Progenitor cell of endocrine pancreas (in vitro differentiated cells): ENCODE measurements around the gene ANKRD45. TPM values are rescaled to one million over a fixed set of nuclear protein-coding genes. Genes with fewer than 3 reads are reported as not detected.
A peak's percentile ranks its signal among the peaks of the same experiment; 100 is the strongest.

Experiments used
- DNase-seq: peaks from one replicate; pipeline ENCODE4 v3.0.0; 2021; ENCODE audit warnings: low spot score; ENCODE audit not compliant: unreplicated experiment
- H3K27ac Mint-ChIP-seq: 2 replicates; pipeline ENCODE4 v1.8.0; 2021; ENCODE audit warnings: mild to moderate bottlenecking, moderate library complexity, mixed read lengths
- H3K27me3 Mint-ChIP-seq: 2 replicates; pipeline ENCODE4 v1.8.0; 2021; ENCODE audit warnings: mixed read lengths
- H3K36me3 Mint-ChIP-seq: 2 replicates; pipeline ENCODE4 v1.8.0; 2022; ENCODE audit warnings: mixed read lengths; ENCODE audit not compliant: insufficient read depth
- H3K4me1 Mint-ChIP-seq: 2 replicates; pipeline ENCODE4 v1.8.0; 2021; ENCODE audit warnings: low read depth, mixed read lengths
- H3K4me3 Mint-ChIP-seq: 2 replicates; pipeline ENCODE4 v1.8.0; 2021; ENCODE audit warnings: low read depth, mild to moderate bottlenecking, moderate library complexity, mixed read lengths
- H3K9me3 Mint-ChIP-seq: 2 replicates; pipeline ENCODE4 v1.8.0; 2021; ENCODE audit warnings: low read depth, mixed read lengths
- long read RNA-seq: library from polyadenylated mRNA; unstranded; transcript quantifications from one replicate; pipeline ENCODE4 v2.0.0, GENCODE V29; 2020
- total RNA-seq: library from RNA; stranded (reverse); gene quantifications from 2 replicates; pipeline ENCODE4 v1.2.1, GENCODE V29; 2021
- TF ChIP-seq, protein P1 (sequence below): fragments of 200-600 bp; sonication (generic); IDR thresholded peaks from one replicate; pipeline ENCODE4 v1.5.0; 2021; ENCODE audit warnings: antibody characterized with exemption, mild to moderate bottlenecking; ENCODE audit not compliant: unreplicated experiment

Gene ANKRD45, protein sequence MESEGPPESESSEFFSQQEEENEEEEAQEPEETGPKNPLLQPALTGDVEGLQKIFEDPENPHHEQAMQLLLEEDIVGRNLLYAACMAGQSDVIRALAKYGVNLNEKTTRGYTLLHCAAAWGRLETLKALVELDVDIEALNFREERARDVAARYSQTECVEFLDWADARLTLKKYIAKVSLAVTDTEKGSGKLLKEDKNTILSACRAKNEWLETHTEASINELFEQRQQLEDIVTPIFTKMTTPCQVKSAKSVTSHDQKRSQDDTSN
- total RNA-seq: 1.2 and 1.5 TPM in 2 replicates
- long read RNA-seq, partial matches to known transcripts: 0 of 3 reads
- long read RNA-seq, other reads (novel, unspliced or antisense): 1 of 3 reads

DNA sequence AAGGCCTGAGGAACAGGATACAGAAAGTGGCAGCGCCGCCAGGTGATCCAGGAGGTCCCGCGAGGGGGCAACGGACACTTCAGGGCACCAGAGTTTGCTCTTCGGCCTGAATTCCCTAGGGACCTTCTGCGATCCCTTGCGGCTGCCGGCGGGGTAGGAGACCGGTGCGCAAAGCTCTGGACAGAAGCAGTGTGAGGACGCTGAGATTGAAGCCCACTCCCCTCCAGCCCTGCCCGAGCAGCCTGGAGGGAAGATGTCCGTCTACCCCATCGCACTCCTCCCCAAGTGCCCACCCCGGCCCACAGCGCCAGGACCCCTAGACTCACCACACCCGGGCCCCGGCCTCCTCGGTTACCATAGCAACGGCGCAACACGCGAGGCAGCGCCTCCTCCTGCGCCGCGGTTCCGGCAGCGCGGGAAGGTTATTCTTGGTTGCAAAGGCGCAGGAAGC lies at the start of gene ANKRD45:
ANKRD45 (minus strand) TSS at position 361 of the 451 bp plus-strand sequence. CDS start 10,433 bp downstream, outside the sequence.
- Mint-ChIP-seq H3K4me1 (peaks cover 3% of the 10 kb centered on the region), H3K9me3 (no peaks in the 10 kb centered on the region), H3K27me3 (peaks cover 6% of the 10 kb centered on the region), H3K36me3 (no peaks in the 10 kb centered on the region), H3K4me3 (peak within 1 kb of the TSS; percentile 76), H3K27ac (peak within 1 kb of the TSS; percentile 87)
- DNase-seq: peak; percentile 39
- TF ChIP-seq, protein P1, sequence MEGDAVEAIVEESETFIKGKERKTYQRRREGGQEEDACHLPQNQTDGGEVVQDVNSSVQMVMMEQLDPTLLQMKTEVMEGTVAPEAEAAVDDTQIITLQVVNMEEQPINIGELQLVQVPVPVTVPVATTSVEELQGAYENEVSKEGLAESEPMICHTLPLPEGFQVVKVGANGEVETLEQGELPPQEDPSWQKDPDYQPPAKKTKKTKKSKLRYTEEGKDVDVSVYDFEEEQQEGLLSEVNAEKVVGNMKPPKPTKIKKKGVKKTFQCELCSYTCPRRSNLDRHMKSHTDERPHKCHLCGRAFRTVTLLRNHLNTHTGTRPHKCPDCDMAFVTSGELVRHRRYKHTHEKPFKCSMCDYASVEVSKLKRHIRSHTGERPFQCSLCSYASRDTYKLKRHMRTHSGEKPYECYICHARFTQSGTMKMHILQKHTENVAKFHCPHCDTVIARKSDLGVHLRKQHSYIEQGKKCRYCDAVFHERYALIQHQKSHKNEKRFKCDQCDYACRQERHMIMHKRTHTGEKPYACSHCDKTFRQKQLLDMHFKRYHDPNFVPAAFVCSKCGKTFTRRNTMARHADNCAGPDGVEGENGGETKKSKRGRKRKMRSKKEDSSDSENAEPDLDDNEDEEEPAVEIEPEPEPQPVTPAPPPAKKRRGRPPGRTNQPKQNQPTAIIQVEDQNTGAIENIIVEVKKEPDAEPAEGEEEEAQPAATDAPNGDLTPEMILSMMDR: peak; percentile 21

DNA sequence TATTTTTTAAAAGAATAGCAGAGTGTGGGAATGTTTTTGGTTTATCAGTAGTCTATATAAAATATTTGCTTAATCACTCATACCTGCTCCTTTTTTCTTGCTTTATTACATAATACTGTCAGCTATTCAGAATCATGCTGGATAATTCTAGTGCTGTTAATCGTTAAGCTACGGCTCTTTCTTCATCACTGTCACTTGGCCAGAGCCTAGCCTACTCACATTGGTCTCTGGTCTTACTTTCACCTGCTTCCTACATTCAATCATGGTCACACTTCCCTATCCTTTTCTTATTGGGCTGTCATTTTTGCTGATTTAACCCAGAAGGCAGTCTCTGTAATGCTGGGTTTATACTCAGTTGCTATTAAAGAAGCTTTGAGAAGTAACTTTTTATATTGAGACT lies 47.6 kb upstream of the ANKRD45 start:
- Mint-ChIP-seq H3K9me3 (no peaks in the 10 kb centered on the region), H3K27ac (peak overlapping the region; percentile 6), H3K27me3 (no peaks in the 10 kb centered on the region), H3K4me1 (peaks cover 15% of the 10 kb centered on the region), H3K36me3 (peaks cover 8% of the 10 kb centered on the region), H3K4me3 (peak overlapping the region; percentile 29)
- no peak for DNase-seq
- TF ChIP-seq, protein P1: no peak

DNA sequence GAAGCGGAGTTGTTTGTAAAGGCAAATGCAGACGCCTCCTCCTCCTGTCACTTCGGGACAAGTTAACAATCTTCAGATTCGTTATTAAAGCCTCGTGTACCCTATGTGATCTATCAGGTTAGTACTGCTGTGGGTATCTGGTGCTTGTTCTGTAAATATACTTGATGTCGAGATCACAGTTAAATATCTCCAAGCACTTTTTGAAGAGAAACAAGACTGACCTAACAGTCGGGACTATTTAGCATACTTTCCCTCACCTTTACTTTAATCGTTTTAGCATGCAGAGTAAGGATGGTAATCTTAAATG lies 45.8 kb upstream of the ANKRD45 start:
- TF ChIP-seq, protein P1: no peak
- H3K36me3 Mint-ChIP-seq: peaks cover 2% of the 10 kb centered on the region
- DNase-seq: no peak
- peak overlapping the region; percentile 96 for H3K27ac Mint-ChIP-seq
- peak overlapping the region; percentile 96 for H3K4me3 Mint-ChIP-seq
- H3K9me3 Mint-ChIP-seq: no peaks in the 10 kb centered on the region
- peaks cover 15% of the 10 kb centered on the region for H3K4me1 Mint-ChIP-seq
- peaks cover 3% of the 10 kb centered on the region for H3K27me3 Mint-ChIP-seq

DNA sequence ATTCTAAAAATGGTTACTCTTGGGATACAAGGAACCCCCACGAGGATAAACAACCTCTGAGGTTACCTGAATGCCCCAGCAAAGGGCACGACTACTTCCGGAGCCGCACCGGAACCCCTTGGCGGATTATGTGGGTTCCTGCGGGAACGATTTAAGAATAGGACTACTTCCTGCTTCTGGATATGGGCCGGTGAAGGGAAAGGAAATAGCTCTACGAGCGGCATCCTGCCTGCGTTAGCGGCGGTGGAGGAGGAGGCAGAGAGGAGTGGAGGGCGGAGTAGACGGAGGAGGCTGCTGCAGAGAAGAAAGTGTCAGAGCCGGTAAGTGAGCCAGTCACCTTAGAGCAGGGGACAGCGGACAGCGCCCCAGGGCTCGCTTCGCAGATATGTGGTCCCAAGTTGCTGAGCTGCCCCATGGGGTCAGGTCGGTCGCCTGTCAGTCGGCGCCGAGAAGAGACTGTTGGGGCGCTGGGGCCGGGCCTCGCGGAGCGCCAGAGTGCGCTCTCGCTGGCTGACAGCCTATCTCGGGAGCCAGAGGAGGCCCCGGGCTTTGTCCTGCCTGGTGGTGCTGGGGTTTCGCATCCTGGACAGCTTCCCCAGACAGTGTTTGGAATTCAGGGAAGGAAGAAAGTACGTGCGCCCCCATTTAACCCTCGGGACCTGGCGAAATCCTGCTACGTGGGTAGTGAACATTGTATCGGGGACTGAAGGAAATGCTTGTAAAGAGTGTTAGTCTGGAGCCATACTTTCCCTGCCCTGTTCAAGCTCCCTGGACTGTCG lies 45.3 kb upstream of the ANKRD45 start, which contains the start of gene KLHL20:
KLHL20 (plus strand) TSS at position 223 of the 779 bp plus-strand sequence. CDS start 1,063 bp downstream, outside the sequence.
- H3K27me3 Mint-ChIP-seq: peaks cover 5% of the 10 kb centered on the region
- H3K4me1 Mint-ChIP-seq: peaks cover 15% of the 10 kb centered on the region
- peak within 1 kb of the TSS; percentile 96 for H3K27ac Mint-ChIP-seq
- no peaks in the 10 kb centered on the region for H3K36me3 Mint-ChIP-seq
- peak; percentile 61 for DNase-seq
- no peaks in the 10 kb centered on the region for H3K9me3 Mint-ChIP-seq
- H3K4me3 Mint-ChIP-seq: peak within 1 kb of the TSS; percentile 96
- TF ChIP-seq, protein P1: no peak

DNA sequence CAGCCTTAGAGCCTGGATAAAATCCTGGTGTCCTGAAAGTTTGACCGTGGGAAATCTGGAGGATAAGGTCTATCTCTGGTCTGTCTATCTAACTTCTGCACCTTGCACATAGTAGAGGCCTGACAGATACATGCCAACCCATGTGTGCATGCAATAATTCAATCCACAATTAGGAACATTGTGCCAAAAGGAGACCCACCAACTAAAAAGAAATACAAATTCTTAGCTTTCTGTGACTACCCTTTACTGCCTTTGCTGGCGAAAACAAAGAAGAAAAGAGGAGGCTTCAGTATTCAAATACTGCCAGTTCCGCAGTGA lies 44.7 kb upstream of the ANKRD45 start:
- H3K4me1 Mint-ChIP-seq: peaks cover 15% of the 10 kb centered on the region
- peaks cover 5% of the 10 kb centered on the region for H3K27me3 Mint-ChIP-seq
- TF ChIP-seq, protein P1: no peak
- peak overlapping the region; percentile 96 for H3K27ac Mint-ChIP-seq
- peak overlapping the region; percentile 96 for H3K4me3 Mint-ChIP-seq
- H3K36me3 Mint-ChIP-seq: no peaks in the 10 kb centered on the region
- DNase-seq: no peak
- H3K9me3 Mint-ChIP-seq: no peaks in the 10 kb centered on the region
